HFF-Myc (cell line): Measurements from ENCODE around the gene SEZ6L2.
"Not testable (repeated sequence)": the region's sequence is repeated elsewhere in the genome, so short reads cannot be mapped to it uniquely, and the experiment has no call there.

Source experiments
- DNase-seq: peaks from one replicate; pipeline ENCODE4 v3.0.0-alpha.2; 2011; ENCODE audit warnings: low read depth; ENCODE audit errors: extremely low read depth
- H3K4me3 ChIP-seq: replicated peaks from 2 replicates; pipeline ENCODE4 v1.5.1; 2011; ENCODE audit warnings: low read depth, mild to moderate bottlenecking, control low read depth, low read length
- CTCF ChIP-seq: IDR thresholded peaks from 2 replicates; pipeline ENCODE4 v1.5.1; 2012; ENCODE audit warnings: mild to moderate bottlenecking, low read depth, low read length, control low read depth; ENCODE audit errors: missing control alignments

SEZ6L2 gene

GRCh38 chr16:29891525-29892457 lies 7.6 kb downstream of the SEZ6L2 start:
- no peak overlapping the region for H3K4me3 ChIP-seq
- DNase-seq = no peak
- TF ChIP-seq CTCF = no peak

GRCh38 chr16:29889372-29889771 lies 10.0 kb downstream of the SEZ6L2 start:
- not testable (repeated sequence) for H3K4me3 ChIP-seq, DNase-seq

GRCh38 chr16:29883987-29884386 lies 15.4 kb downstream of the SEZ6L2 start:
- DNase-seq = no peak
- no peak overlapping the region for H3K4me3 ChIP-seq
- no peak for TF ChIP-seq CTCF

- no peak overlapping the region for H3K4me3 ChIP-seq
- no peak for TF ChIP-seq CTCF
- DNase-seq = no peak
Measured at GRCh38 chr16:29881050-29881449, 18.3 kb downstream of the SEZ6L2 start.

GRCh38 chr16:29878172-29878571 lies 21.2 kb downstream of the SEZ6L2 start:
- no peak for TF ChIP-seq CTCF
- H3K4me3 ChIP-seq = no peak overlapping the region
- no peak for DNase-seq

- no peak overlapping the region for H3K4me3 ChIP-seq
- no peak for TF ChIP-seq CTCF
- no peak for DNase-seq
Measured at GRCh38 chr16:29877266-29877961, 21.9 kb downstream of the SEZ6L2 start.

- DNase-seq = no peak
- peak overlapping the region; percentile 7; the same call in 1 of the 2 replicates for H3K4me3 ChIP-seq
- no peak for TF ChIP-seq CTCF
Measured at GRCh38 chr16:29876594-29877249, 22.6 kb downstream of the SEZ6L2 start.
